K562 (cell line): ENCODE results near the gene RBM4B. TPM values are rescaled to one million over a fixed set of nuclear protein-coding genes. Genes with fewer than 3 reads are reported as not detected.

Experiments used
- ATAC-seq: fragments of 200-7000 bp; cut with Tn5 transposase; 3 replicates; pipeline ENCODE4 v1.9.1; 2020; ENCODE audit warnings: moderate library complexity
- BruUV-seq: library from RNA; stranded (reverse); fragments of 400-500 nt; replicated peaks from 2 replicates; lab custom pipeline; 2021; lab: Mats Ljungman, UMichigan
- CTCF ChIA-PET: fragments of 300-600 bp; formaldehyde crosslinking; extraction: SDS; loops from one replicate; lab custom pipeline; 2021; ENCODE audit warnings: low intra/inter-chr PET ratio; lab: Yijun Ruan, JAX
- POLR2A ChIA-PET: fragments of 300-600, 350-650 bp; sonication (Branson Sonifier 250); formaldehyde crosslinking; extraction: SDS; loops from one replicate; lab custom pipeline; 2021; ENCODE audit warnings: antibody characterized with exemption, inconsistent platforms; lab: Yijun Ruan, JAX
- DNase-seq, 4 experiments: peaks; one replicate each; pipeline versions ENCODE4 v3.0.0 to v3.0.0-alpha.2; 2011 to 2018; ENCODE audit warnings: low spot score in 3 of 4, mixed read lengths in 3 of 4; ENCODE audit errors: extremely low read depth in 1 of 4
- FAIRE-seq: peaks from 2 replicates; lab custom pipeline; 2011; peaks lifted over from hg19 to GRCh38; lab: Jason Lieb, UNC
- H2AFZ ChIP-seq: 2 replicates; pipeline ENCODE4 v1.6.0; 2011; ENCODE audit warnings: low read depth, low read length, control low read depth, inconsistent platforms
- H3K27ac ChIP-seq: fragments of 200-600 bp; 3 replicates; pipeline ENCODE4 v1.8.0; 2011; ENCODE audit warnings: low read depth, mild to moderate bottlenecking, control low read depth, inconsistent platforms, low read length, moderate library complexity, mixed read lengths; ENCODE audit errors: extremely low read depth
- H3K27me3 ChIP-seq, 2 experiments: fragments of 300-600 bp in 1 of 2; 2 replicates in 1 of 2; 3 replicates in 1 of 2; pipeline versions ENCODE4 v1.6.0 to v1.8.0; 2011; ENCODE audit warnings: inconsistent platforms in 2 of 2, low read length in 2 of 2, mild to moderate bottlenecking in 1 of 2, mixed read lengths in 1 of 2, moderate library complexity in 1 of 2; ENCODE audit not compliant: control insufficient read depth in 2 of 2, insufficient read depth in 2 of 2
- H3K36me3 ChIP-seq: fragments of 300-600 bp; 3 replicates; pipeline ENCODE4 v1.8.0; 2011; ENCODE audit warnings: mild to moderate bottlenecking, low read length, inconsistent platforms; ENCODE audit not compliant: control insufficient read depth, insufficient read depth
- H3K4me1 ChIP-seq, 2 experiments: fragments of 200-600 bp in 1 of 2; replicated peaks in 1 of 2; 2 replicates in 1 of 2; 3 replicates in 1 of 2; pipeline versions ENCODE4 v1.5.1 to v1.8.0; 2011; ENCODE audit warnings: inconsistent platforms in 2 of 2, low read length in 2 of 2, mild to moderate bottlenecking in 1 of 2, mixed read lengths in 1 of 2, moderate library complexity in 1 of 2; ENCODE audit not compliant: control insufficient read depth in 2 of 2, insufficient read depth in 2 of 2
- H3K4me2 ChIP-seq: 2 replicates; pipeline ENCODE4 v1.6.1; 2011; ENCODE audit warnings: low read length, control low read depth, inconsistent platforms, mixed read lengths; ENCODE audit not compliant: insufficient read depth
- H3K4me3 ChIP-seq: fragments of 200-600 bp; sonication (generic), shearing (Covaris generic); 2 replicates; pipeline ENCODE4 v1.5.1; 2016; ENCODE audit warnings: control low read depth, inconsistent platforms
- H3K79me2 ChIP-seq: fragments of 200-600 bp; 3 replicates; pipeline ENCODE4 v1.8.0; 2011; ENCODE audit warnings: low read length, inconsistent platforms; ENCODE audit not compliant: control insufficient read depth, insufficient read depth
- H3K9ac ChIP-seq, 2 experiments: 2 replicates each; pipeline versions ENCODE4 v1.6.0 to v1.6.1; 2011; ENCODE audit warnings: low read depth in 2 of 2, low read length in 2 of 2, control low read depth in 1 of 2, inconsistent platforms in 1 of 2, mild to moderate bottlenecking in 1 of 2, mixed read lengths in 1 of 2; ENCODE audit not compliant: insufficient read depth in 1 of 2
- H3K9me1 ChIP-seq: one replicate; pipeline ENCODE4 v1.6.0; 2011; ENCODE audit warnings: inconsistent platforms, mild to moderate bottlenecking, low read length, moderate library complexity; ENCODE audit not compliant: control insufficient read depth, insufficient read depth
- H3K9me3 ChIP-seq: replicated peaks from 2 replicates; pipeline ENCODE4 v1.5.1; 2011; ENCODE audit warnings: low read depth, low read length, inconsistent platforms; ENCODE audit not compliant: control insufficient read depth, insufficient read depth
- H4K20me1 ChIP-seq: replicated peaks from 2 replicates; pipeline ENCODE4 v1.6.1; 2011; ENCODE audit warnings: low read length, inconsistent platforms, mixed read lengths; ENCODE audit not compliant: control insufficient read depth, insufficient read depth
- CLOCK ChIP-seq: fragments of 250-450 bp; sonication (Bioruptor Pico); IDR thresholded peaks from 2 replicates; pipeline ENCODE4 v1.4.0; 2020; ENCODE audit warnings: mild to moderate bottlenecking, moderate library complexity, borderline replicate concordance
- GABPB2 ChIP-seq: fragments of 250-450 bp; sonication (Bioruptor Pico); conservative IDR thresholded peaks from 2 replicates; pipeline ENCODE4 v1.5.1; 2021; ENCODE audit warnings: mild to moderate bottlenecking
- KAT7 ChIP-seq: sonication (generic); formaldehyde crosslinking; IDR thresholded peaks from 2 replicates; pipeline ENCODE4 v1.8.0; 2022; ENCODE audit warnings: missing genetic modification reagents, mild to moderate bottlenecking, borderline replicate concordance
- PKNOX1 ChIP-seq: fragments of 450-650 bp; IDR thresholded peaks from 2 replicates; pipeline ENCODE4 v1.6.1; 2016
- RBM25 ChIP-seq: fragments of 200-400 bp; formaldehyde crosslinking; IDR thresholded peaks from 2 replicates; pipeline ENCODE4 v1.6.1; 2018; ENCODE audit warnings: low read length, low read depth, moderate library complexity; ENCODE audit not compliant: severe bottlenecking
- REST ChIP-seq, 2 experiments: fragments of 450-650 bp; formaldehyde crosslinking in 1 of 2; IDR thresholded peaks; 2 replicates each; pipeline versions ENCODE4 v1.4.0 to v1.6.1; 2014 to 2020; ENCODE audit warnings: mild to moderate bottlenecking in 2 of 2, borderline replicate concordance in 1 of 2, low read depth in 1 of 2
- ZNF165 ChIP-seq: fragments of 250-450 bp; sonication (Bioruptor Pico); IDR thresholded peaks from 2 replicates; pipeline ENCODE4 v1.4.0; 2020; ENCODE audit warnings: borderline replicate concordance
- ZNF347 ChIP-seq: fragments of 450-650 bp; formaldehyde crosslinking; IDR thresholded peaks from 2 replicates; pipeline ENCODE4 v1.4.0; 2020; ENCODE audit warnings: low read depth, mild to moderate bottlenecking, moderate library complexity
- whole genome bisulfite sequencing: fragments of 100-300 bp; shearing (Covaris generic); methylation state at CpG from one replicate; pipeline ENCODE4 v1.1.6; 2016; ENCODE audit warnings: low coverage, mixed read lengths; ENCODE audit not compliant: insufficient coverage; ENCODE audit errors: missing lambda C conversion rate; 5-methylcytosine and 5-hydroxymethylcytosine counted together
- in situ Hi-C: fragments of 300-500 bp; cut with MboI; formaldehyde crosslinking; loops from 4 replicates; pipeline ENCODE4 v1.15.0; 2018; ENCODE audit warnings: inconsistent platforms, mixed read lengths
- intact Hi-C: fragments of 100-400 bp; cut with micrococcal nuclease; formaldehyde crosslinking; loops from 2 replicates; pipeline ENCODE4 v1.14.2; 2022
- polyA plus RNA-seq, 8 experiments: library from polyadenylated mRNA; depleted of rRNA in 4 of 8; stranded (reverse) in 5 of 8; unstranded in 3 of 8; fragments of >200 nt; fragmentation: Nextera tagmentation in 2 of 8; fragmentation: Illumina TruSeq in 1 of 8; extraction: Ambion mirVana in 2 of 8; extraction: Trizol in 1 of 8; gene quantifications; 2 replicates each; pipeline versions ENCODE4 v1.2.1 to v1.2.3, GENCODE V29; 2011 to 2014; ENCODE audit warnings: inconsistent platforms in 1 of 8, missing spikeins in 1 of 8
- total RNA-seq, 7 experiments: library from RNA; depleted of rRNA in 6 of 7; stranded (reverse); fragments of >200 nt in 6 of 7; fragmentation: Illumina TruSeq in 2 of 7; extraction: Trizol in 2 of 7; gene quantifications; 2 replicates each; pipeline versions ENCODE4 v1.2.1 to v1.2.3, GENCODE V29; 2011 to 2021; ENCODE audit warnings: low replicate concordance in 1 of 7

Gene RBM4B
- total and polyA plus RNA-seq, 9 of the 15 experiments (the other 6 are each of a cell fraction or from before 2014, with no cell fraction given) = 14.6 to 39.9 (median 23.3) TPM

- DNase-seq = no peak
- no peaks in the 10 kb centered on the region for H4K20me1 ChIP-seq
- no peaks in the 10 kb centered on the region for H3K9me3 ChIP-seq
- no peak for FAIRE-seq
- no peak overlapping the region for H3K27ac ChIP-seq
- ChIA-PET POLR2A (interaction anchor here (0.6 to 1.2 kb wide), 4 partner anchors 8 to 272 kb away, joined by 3 to 4 read pairs (median 3); partner anchors contain the start of gene RBM4B), CTCF (no interaction called here)
- no peaks in the 10 kb centered on the region for H3K79me2 ChIP-seq
- H3K4me1 ChIP-seq = peaks cover 0 to 3% of the 10 kb centered on the region in 2 experiments; a peak in 1 of 5 replicates
- no TSS peak for BruUV-seq
- ATAC-seq = no peak
- in situ Hi-C loops (no loop called here), intact Hi-C loops (no loop called here)
- H3K4me3 ChIP-seq = no peak overlapping the region
- no peak overlapping the region for H2AFZ ChIP-seq
- H3K4me2 ChIP-seq = no peak overlapping the region
- no peak for TF ChIP-seq GABPB2 (CRISPR knock-in tag)
- TF ChIP-seq ZNF165 (CRISPR knock-in tag) = no peak
- no peak for TF ChIP-seq CLOCK (CRISPR knock-in tag)
- TF ChIP-seq REST (IDR thresholded peaks at IDR 0.05; ENCODE audit: borderline replicate concordance) = no peak
- no peak for TF ChIP-seq REST (CRISPR knock-in tag; IDR thresholded peaks at IDR 0.05; ENCODE audit: low read depth)
- no peak for TF ChIP-seq KAT7 (CRISPR knock-in tag)
- no peak for TF ChIP-seq PKNOX1
- no peak for TF ChIP-seq RBM25
- TF ChIP-seq ZNF347 (CRISPR knock-in tag) = no peak
- H3K27me3 ChIP-seq = no peaks in the 10 kb centered on the region
- peaks cover 45% of the 10 kb centered on the region; the same call in 2 of the 3 replicates for H3K36me3 ChIP-seq
- 82% methylated on average over 20 of the region's 27 CpGs for WGBS
- no peaks in the 10 kb centered on the region for H3K9me1 ChIP-seq
- H3K9ac ChIP-seq = 0 out of 4 replicates have a peak overlapping the region, but pooled peaks of 1 of the 2 experiments have one; percentile 10
These were observed 7.8 kb upstream of the RBM4B start for GRCh38 chr11:66685276-66686099.
